Endothelial cell of umbilical vein (primary cell): ENCODE results near the gene EP300. TPM values are rescaled to one million over a fixed set of nuclear protein-coding genes. Genes with fewer than 3 reads are reported as not detected.

Experiments
- BruUV-seq: library from RNA; stranded (reverse); fragments of 400-500 nt; replicated peaks from 2 replicates; lab custom pipeline; 2021; lab: Mats Ljungman, UMichigan
- CTCF ChIA-PET: fragments of 300-600, 350-600 bp; sonication (Branson Sonifier 250); formaldehyde crosslinking; loops from one replicate; lab custom pipeline; 2021; ENCODE audit warnings: antibody characterized with exemption, inconsistent platforms; lab: Charles Lee
- POLR2A ChIA-PET: fragments of 300-600, 350-600 bp; sonication (Branson Sonifier 250); formaldehyde crosslinking; loops from one replicate; lab custom pipeline; 2021; ENCODE audit warnings: antibody characterized with exemption, inconsistent platforms; lab: Charles Lee
- DNase-seq: peaks from one replicate; pipeline ENCODE4 v3.0.0-alpha.2; 2011; ENCODE audit warnings: low read depth, low spot score
- FAIRE-seq: peaks from 2 replicates; lab custom pipeline; 2011; peaks lifted over from hg19 to GRCh38; lab: Jason Lieb, UNC
- H2AFZ ChIP-seq: 2 replicates; pipeline ENCODE4 v1.6.0; 2012; ENCODE audit warnings: low read depth, low read length, control low read depth, inconsistent platforms
- H3K27ac ChIP-seq: 2 replicates; pipeline ENCODE4 v1.5.1; 2011; ENCODE audit warnings: low read depth, mild to moderate bottlenecking, control low read depth, low read length, moderate library complexity; ENCODE audit not compliant: insufficient read depth
- H3K27me3 ChIP-seq, 2 experiments: 2 replicates each; pipeline versions ENCODE4 v1.6.0 to v1.6.1; 2011; ENCODE audit warnings: low read length in 2 of 2, mixed read lengths in 1 of 2; ENCODE audit not compliant: control insufficient read depth in 2 of 2, insufficient read depth in 2 of 2
- H3K36me3 ChIP-seq, 2 experiments: 2 replicates in 1 of 2; 3 replicates in 1 of 2; pipeline ENCODE4 v1.5.1; 2011; ENCODE audit warnings: low read length in 2 of 2, mild to moderate bottlenecking in 1 of 2, moderate library complexity in 1 of 2; ENCODE audit not compliant: control insufficient read depth in 2 of 2, insufficient read depth in 2 of 2; ENCODE audit errors: extremely low read depth in 1 of 2
- H3K4me1 ChIP-seq: 3 replicates; pipeline ENCODE4 v1.5.1; 2011; ENCODE audit warnings: mild to moderate bottlenecking, low read length; ENCODE audit not compliant: control insufficient read depth, insufficient read depth; ENCODE audit errors: extremely low read depth
- H3K4me2 ChIP-seq: 2 replicates; pipeline ENCODE4 v1.6.1; 2011; ENCODE audit warnings: low read length, control low read depth, mixed read lengths; ENCODE audit not compliant: insufficient read depth
- H3K4me3 ChIP-seq, 3 experiments: fragments of 200-600 bp in 1 of 3; sonication (generic), shearing (Covaris generic) in 1 of 3; replicated peaks in 1 of 3; 2 replicates each; pipeline ENCODE4 v1.5.1; 2011 to 2016; ENCODE audit warnings: control low read depth in 3 of 3, low read length in 3 of 3, mild to moderate bottlenecking in 2 of 3, inconsistent platforms in 1 of 3, low read depth in 1 of 3, moderate library complexity in 1 of 3; ENCODE audit not compliant: insufficient read depth in 1 of 3
- H3K79me2 ChIP-seq: 2 replicates; pipeline ENCODE4 v1.6.0; 2012; ENCODE audit warnings: low read length, inconsistent platforms; ENCODE audit not compliant: control insufficient read depth, insufficient read depth
- H3K9ac ChIP-seq: replicated peaks from 2 replicates; pipeline ENCODE3; 2011; ENCODE audit warnings: low read length, control low read depth; ENCODE audit not compliant: insufficient read depth; ENCODE audit errors: extremely low read depth
- H3K9me1 ChIP-seq: replicated peaks from 3 replicates; pipeline ENCODE4 v1.6.0; 2011; ENCODE audit warnings: mild to moderate bottlenecking, low read length; ENCODE audit not compliant: control insufficient read depth, insufficient read depth; ENCODE audit errors: extremely low read depth
- H3K9me3 ChIP-seq: replicated peaks from 2 replicates; pipeline ENCODE4 v1.5.1; 2012; ENCODE audit warnings: low read length, inconsistent platforms; ENCODE audit not compliant: control insufficient read depth, insufficient read depth
- H4K20me1 ChIP-seq: replicated peaks from 2 replicates; pipeline ENCODE3; 2011; ENCODE audit warnings: mild to moderate bottlenecking, low read length; ENCODE audit not compliant: control insufficient read depth, insufficient read depth; ENCODE audit errors: extremely low read depth
- CTCF ChIP-seq, 2 donors: IDR thresholded peaks; 1 replicate in 1 of 2; 2 replicates in 1 of 2; pipeline ENCODE4 v1.5.1; 2011; ENCODE audit warnings: low read length in 2 of 2, mild to moderate bottlenecking in 2 of 2, moderate library complexity in 2 of 2, control low read depth in 1 of 2, inconsistent platforms in 1 of 2, low read depth in 1 of 2; ENCODE audit not compliant: insufficient read depth in 1 of 2; ENCODE audit errors: extremely low read depth in 1 of 2
- EZH2 ChIP-seq: IDR thresholded peaks from 2 replicates; pipeline ENCODE4 v1.6.1; 2012; ENCODE audit warnings: borderline replicate concordance, low read depth, mild to moderate bottlenecking, moderate library complexity, low read length, inconsistent platforms; ENCODE audit not compliant: severe bottlenecking
- FOS ChIP-seq: IDR thresholded peaks from 2 replicates; pipeline ENCODE4 v1.6.1; 2011; ENCODE audit warnings: mild to moderate bottlenecking, low read length, moderate library complexity, borderline replicate concordance; ENCODE audit not compliant: insufficient read depth
- GATA2 ChIP-seq: IDR thresholded peaks from 2 replicates; pipeline ENCODE4 v1.7.0; 2011; ENCODE audit warnings: low read depth, mild to moderate bottlenecking, moderate library complexity, mixed read lengths, low read length; ENCODE audit not compliant: insufficient read length, insufficient read depth
- JUN ChIP-seq: IDR thresholded peaks from 2 replicates; pipeline ENCODE4 v1.6.1; 2011; ENCODE audit warnings: borderline replicate concordance, low read depth; ENCODE audit not compliant: insufficient read length, insufficient read depth
- MAX ChIP-seq: IDR thresholded peaks from 2 replicates; pipeline ENCODE4 v1.6.1; 2011; ENCODE audit not compliant: insufficient read depth, insufficient read length
- MYC ChIP-seq: IDR thresholded peaks from one replicate; pipeline ENCODE4 v1.6.1; 2011; ENCODE audit warnings: mild to moderate bottlenecking, low read depth, low read length
- POLR2A ChIP-seq: IDR thresholded peaks from 2 replicates; pipeline ENCODE4 v1.6.1; 2012; ENCODE audit warnings: low read depth, mild to moderate bottlenecking, control low read depth, low read length
- POLR2AphosphoS5 ChIP-seq: IDR thresholded peaks from 2 replicates; pipeline ENCODE4 v1.6.1; 2012; ENCODE audit warnings: low read depth, mild to moderate bottlenecking, control low read depth, low read length, moderate library complexity; ENCODE audit not compliant: insufficient read depth
- dilution Hi-C: fragments of 300-500 bp; cut with MboI; formaldehyde crosslinking; loops from one replicate; pipeline ENCODE4 v1.15.0; 2019; ENCODE audit warnings: low sequenced_read_pairs; ENCODE audit not compliant: extremely low pct_ligation_motif_present
- intact Hi-C: fragments of 100-400 bp; cut with micrococcal nuclease; formaldehyde crosslinking; loops from one replicate; pipeline ENCODE4 v1.10.0; 2022
- polyA plus RNA-seq, 4 experiments: library from polyadenylated mRNA; depleted of rRNA in 3 of 4; stranded (reverse) in 3 of 4; unstranded in 1 of 4; fragments of >200 nt; gene quantifications; 2 replicates each; pipeline versions ENCODE4 v1.2.1 to v1.2.3, GENCODE V29; 2011 to 2012; ENCODE audit warnings: missing spikeins in 1 of 4
- total RNA-seq: library from RNA; stranded (reverse); gene quantifications from 2 replicates; pipeline ENCODE4 v1.2.3, GENCODE V29; 2021

EP300 gene
- total and polyA plus RNA-seq, 2 donors (not counting 3 experiments of a cell fraction or from before 2014, with no cell fraction given) = 24.4 to 63.0 TPM

GRCh38 chr22:41075946-41076345 lies 16.4 kb upstream of the EP300 start:
- no peaks in the 10 kb centered on the region for H3K4me1 ChIP-seq
- no peaks in the 10 kb centered on the region for H3K9me1 ChIP-seq
- no peak overlapping the region for H3K4me2 ChIP-seq
- no peak for TF ChIP-seq CTCF (IDR thresholded peaks at IDR 0.05; ENCODE audit: extremely low read depth in 1 of 2, insufficient read depth in 1 of 2, low read depth in 1 of 2, low read length in 2 of 2)
- no peak for TF ChIP-seq POLR2A
- no peak for TF ChIP-seq MAX
- TF ChIP-seq JUN = no peak
- TF ChIP-seq POLR2AphosphoS5 = no peak
- no peak for TF ChIP-seq EZH2
- TF ChIP-seq MYC = no peak
- no peak for TF ChIP-seq FOS
- TF ChIP-seq GATA2 = no peak
- no peak for FAIRE-seq
- intact Hi-C loops = no loop called here
- no peaks in the 10 kb centered on the region for H3K79me2 ChIP-seq
- dilution Hi-C loops = no loop called here
- no peaks in the 10 kb centered on the region for H4K20me1 ChIP-seq
- no peak overlapping the region for H3K9ac ChIP-seq
- no peak overlapping the region for H3K4me3 ChIP-seq
- no peaks in the 10 kb centered on the region for H3K36me3 ChIP-seq
- H3K27ac ChIP-seq = no peak overlapping the region
- H3K27me3 ChIP-seq = no peaks in the 10 kb centered on the region
- no peak for DNase-seq
- ChIA-PET POLR2A (no interaction called here), CTCF (interaction anchor here (1.4 kb wide), 2 partner anchors 18 to 105 kb away, joined by 3 read pairs; no protein-coding TSS in a partner anchor)
- no peaks in the 10 kb centered on the region for H3K9me3 ChIP-seq
- BruUV-seq = no TSS peak
- no peak overlapping the region for H2AFZ ChIP-seq
